Parathyroid adenoma (tissue), 2 donors: ENCODE results near the gene PPM1L.

Experiments
- H2AFZ ChIP-seq: fragments of 300-600 bp; sonication (generic); one replicate; pipeline ENCODE4 v1.7.0; 2017; ENCODE audit warnings: antibody characterized with exemption, mild to moderate bottlenecking
- H3K27ac ChIP-seq: fragments of 300-600 bp; sonication (generic); one replicate; pipeline ENCODE4 v1.7.0; 2017
- H3K27me3 ChIP-seq: fragments of 300-600 bp; sonication (generic); one replicate; pipeline ENCODE4 v1.7.0; 2017; ENCODE audit warnings: low read length; ENCODE audit not compliant: control insufficient read depth, insufficient read depth
- H3K36me3 ChIP-seq: fragments of 300-600 bp; sonication (generic); one replicate; pipeline ENCODE4 v1.7.0; 2017; ENCODE audit warnings: low read length; ENCODE audit not compliant: control insufficient read depth, insufficient read depth
- H3K4me1 ChIP-seq: fragments of 300-600 bp; sonication (generic); one replicate; pipeline ENCODE4 v1.7.0; 2017; ENCODE audit warnings: control low read depth
- H3K4me2 ChIP-seq: fragments of 300-600 bp; sonication (generic); one replicate; pipeline ENCODE4 v1.7.0; 2017; ENCODE audit warnings: low read length
- H3K4me3 ChIP-seq: fragments of 300-600 bp; sonication (generic); one replicate; pipeline ENCODE4 v1.7.0; 2017; ENCODE audit warnings: low read depth, low read length
- H3K79me2 ChIP-seq: fragments of 300-600 bp; sonication (generic); one replicate; pipeline ENCODE4 v1.7.0; 2017; ENCODE audit warnings: control low read depth
- H3K9ac ChIP-seq: fragments of 300-600 bp; sonication (generic); one replicate; pipeline ENCODE4 v1.7.0; 2017; ENCODE audit warnings: mild to moderate bottlenecking
- H3K9me3 ChIP-seq: fragments of 300-600 bp; sonication (generic); one replicate; pipeline ENCODE4 v1.7.0; 2017; ENCODE audit warnings: low read length; ENCODE audit not compliant: control insufficient read depth
- TF ChIP-seq, protein P1 (sequence below): fragments of 300-600 bp; sonication (generic); IDR thresholded peaks from one replicate; pipeline ENCODE4 v1.7.0; 2017; ENCODE audit warnings: antibody characterized with exemption, mild to moderate bottlenecking
- donor health status: primary hyperparathyroidism.

Gene PPM1L

DNA sequence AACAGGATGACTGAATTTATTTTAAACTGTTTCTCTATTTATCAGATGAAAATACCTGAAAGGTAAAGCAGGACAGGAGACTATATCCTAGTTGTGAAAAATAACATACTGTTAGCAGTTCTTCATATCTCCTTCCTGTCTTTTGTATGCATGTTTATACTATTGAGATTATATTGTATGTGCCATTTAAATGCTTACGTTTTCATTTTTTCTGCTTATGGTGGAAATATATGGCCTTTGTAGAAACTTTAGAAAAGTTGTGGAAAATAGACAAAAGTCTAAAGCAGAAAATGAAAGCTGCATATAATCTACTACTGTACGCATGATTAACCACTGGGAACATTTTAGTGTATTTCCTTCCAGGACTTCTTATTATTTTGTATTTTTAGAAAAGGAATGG lies 2.1 kb upstream of the PPM1L start:
- H2AFZ ChIP-seq = peak overlapping the region; percentile 95
- peak overlapping the region; percentile 93 for H3K4me2 ChIP-seq
- H3K27me3 ChIP-seq = no peaks in the 10 kb centered on the region
- peak overlapping the region; percentile 93 for H3K4me3 ChIP-seq
- no peak overlapping the region for H3K9ac ChIP-seq
- TF ChIP-seq, protein P1, sequence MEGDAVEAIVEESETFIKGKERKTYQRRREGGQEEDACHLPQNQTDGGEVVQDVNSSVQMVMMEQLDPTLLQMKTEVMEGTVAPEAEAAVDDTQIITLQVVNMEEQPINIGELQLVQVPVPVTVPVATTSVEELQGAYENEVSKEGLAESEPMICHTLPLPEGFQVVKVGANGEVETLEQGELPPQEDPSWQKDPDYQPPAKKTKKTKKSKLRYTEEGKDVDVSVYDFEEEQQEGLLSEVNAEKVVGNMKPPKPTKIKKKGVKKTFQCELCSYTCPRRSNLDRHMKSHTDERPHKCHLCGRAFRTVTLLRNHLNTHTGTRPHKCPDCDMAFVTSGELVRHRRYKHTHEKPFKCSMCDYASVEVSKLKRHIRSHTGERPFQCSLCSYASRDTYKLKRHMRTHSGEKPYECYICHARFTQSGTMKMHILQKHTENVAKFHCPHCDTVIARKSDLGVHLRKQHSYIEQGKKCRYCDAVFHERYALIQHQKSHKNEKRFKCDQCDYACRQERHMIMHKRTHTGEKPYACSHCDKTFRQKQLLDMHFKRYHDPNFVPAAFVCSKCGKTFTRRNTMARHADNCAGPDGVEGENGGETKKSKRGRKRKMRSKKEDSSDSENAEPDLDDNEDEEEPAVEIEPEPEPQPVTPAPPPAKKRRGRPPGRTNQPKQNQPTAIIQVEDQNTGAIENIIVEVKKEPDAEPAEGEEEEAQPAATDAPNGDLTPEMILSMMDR = no peak
- H3K36me3 ChIP-seq = no peaks in the 10 kb centered on the region
- H3K9me3 ChIP-seq = no peaks in the 10 kb centered on the region
- H3K79me2 ChIP-seq = peaks cover 2% of the 10 kb centered on the region
- H3K27ac ChIP-seq = peak overlapping the region; percentile 89
- H3K4me1 ChIP-seq = peaks cover 12% of the 10 kb centered on the region

DNA sequence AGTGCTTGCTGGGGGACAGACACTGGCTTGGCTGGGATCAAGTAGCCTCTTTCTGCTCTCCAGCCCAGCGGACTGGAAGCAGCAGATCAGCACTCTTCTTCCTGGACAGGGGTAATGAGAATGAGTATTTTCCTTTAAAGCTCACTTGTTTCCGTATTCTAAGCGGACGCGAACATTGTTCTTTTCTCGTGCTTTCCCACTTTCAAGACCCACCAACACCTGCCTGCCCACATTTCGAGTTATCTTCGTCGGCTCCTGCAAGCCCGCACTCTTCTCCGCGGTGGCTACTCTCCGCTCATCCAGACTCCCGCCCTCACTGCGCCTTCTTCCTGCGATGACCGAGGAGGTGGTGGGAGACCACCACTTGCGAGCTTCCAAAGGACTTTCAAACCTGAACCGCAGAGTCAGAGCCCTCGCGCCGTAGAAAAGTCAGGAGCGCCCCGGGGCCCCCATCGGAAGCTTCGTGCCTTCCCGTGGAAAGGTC lies 1.6 kb upstream of the PPM1L start:
- Histone ChIP-seq H3K36me3 (no peaks in the 10 kb centered on the region), H2AFZ (peak overlapping the region; percentile 95), H3K4me3 (peak overlapping the region; percentile 93), H3K9me3 (no peaks in the 10 kb centered on the region), H3K27me3 (no peaks in the 10 kb centered on the region), H3K4me2 (peak overlapping the region; percentile 93), H3K27ac (peak overlapping the region; percentile 89), H3K4me1 (peaks cover 13% of the 10 kb centered on the region), H3K79me2 (peaks cover 5% of the 10 kb centered on the region), H3K9ac (peak overlapping the region; percentile 84)
- TF ChIP-seq, protein P1 = no peak

DNA sequence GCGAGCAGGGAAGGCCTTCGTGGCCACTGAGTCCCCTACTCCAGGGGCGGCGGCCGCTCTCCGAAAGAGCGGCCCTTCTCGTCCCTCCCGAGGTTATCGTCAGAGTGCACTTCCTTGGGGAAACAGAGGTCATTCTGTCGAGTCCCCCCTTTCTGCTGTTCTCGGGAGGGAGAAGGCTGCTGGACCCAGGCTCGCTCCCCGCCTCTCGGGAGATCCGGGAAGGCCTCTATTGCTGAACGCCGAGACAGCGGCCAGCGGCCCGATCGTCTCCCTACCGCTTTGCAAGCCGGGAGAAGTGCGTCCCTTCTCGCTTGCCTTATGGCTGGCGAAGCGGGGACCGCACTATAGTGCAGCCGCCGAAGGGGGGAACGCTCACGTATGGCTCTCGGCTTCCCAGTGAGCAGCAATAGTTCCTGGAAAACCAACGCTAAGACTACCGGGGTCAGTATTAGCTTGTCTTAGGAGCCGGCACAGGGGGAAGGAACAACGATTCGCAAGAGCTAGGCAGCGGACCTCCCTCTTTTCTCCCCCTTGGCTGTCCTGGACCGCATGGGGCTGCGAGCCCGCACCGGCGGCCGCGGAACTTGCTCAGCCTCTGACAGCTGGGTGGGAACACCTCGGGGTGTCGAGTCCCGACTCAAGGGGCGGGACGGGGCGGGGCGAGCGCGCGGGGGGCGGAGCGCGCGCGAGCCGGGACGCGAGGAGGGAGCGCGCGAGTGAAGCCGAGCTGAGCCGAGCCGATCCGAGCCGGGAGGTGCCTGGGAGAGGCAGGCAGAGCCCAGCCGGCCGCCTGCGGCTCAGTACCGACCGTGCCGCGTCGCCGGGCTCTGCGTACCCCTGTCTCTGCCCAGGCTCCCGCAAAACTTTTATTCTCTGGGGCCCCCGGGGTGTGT lies 930 bp upstream of the PPM1L start:
- Histone ChIP-seq H3K9me3 (no peaks in the 10 kb centered on the region), H3K27me3 (no peaks in the 10 kb centered on the region), H3K4me3 (peak overlapping the region; percentile 93), H3K27ac (peak overlapping the region; percentile 89), H3K4me1 (peaks cover 20% of the 10 kb centered on the region), H3K36me3 (no peaks in the 10 kb centered on the region), H3K4me2 (peak overlapping the region; percentile 93), H3K79me2 (peaks cover 10% of the 10 kb centered on the region), H2AFZ (peak overlapping the region; percentile 95), H3K9ac (peak overlapping the region; percentile 95)
- TF ChIP-seq, protein P1 = no peak

DNA sequence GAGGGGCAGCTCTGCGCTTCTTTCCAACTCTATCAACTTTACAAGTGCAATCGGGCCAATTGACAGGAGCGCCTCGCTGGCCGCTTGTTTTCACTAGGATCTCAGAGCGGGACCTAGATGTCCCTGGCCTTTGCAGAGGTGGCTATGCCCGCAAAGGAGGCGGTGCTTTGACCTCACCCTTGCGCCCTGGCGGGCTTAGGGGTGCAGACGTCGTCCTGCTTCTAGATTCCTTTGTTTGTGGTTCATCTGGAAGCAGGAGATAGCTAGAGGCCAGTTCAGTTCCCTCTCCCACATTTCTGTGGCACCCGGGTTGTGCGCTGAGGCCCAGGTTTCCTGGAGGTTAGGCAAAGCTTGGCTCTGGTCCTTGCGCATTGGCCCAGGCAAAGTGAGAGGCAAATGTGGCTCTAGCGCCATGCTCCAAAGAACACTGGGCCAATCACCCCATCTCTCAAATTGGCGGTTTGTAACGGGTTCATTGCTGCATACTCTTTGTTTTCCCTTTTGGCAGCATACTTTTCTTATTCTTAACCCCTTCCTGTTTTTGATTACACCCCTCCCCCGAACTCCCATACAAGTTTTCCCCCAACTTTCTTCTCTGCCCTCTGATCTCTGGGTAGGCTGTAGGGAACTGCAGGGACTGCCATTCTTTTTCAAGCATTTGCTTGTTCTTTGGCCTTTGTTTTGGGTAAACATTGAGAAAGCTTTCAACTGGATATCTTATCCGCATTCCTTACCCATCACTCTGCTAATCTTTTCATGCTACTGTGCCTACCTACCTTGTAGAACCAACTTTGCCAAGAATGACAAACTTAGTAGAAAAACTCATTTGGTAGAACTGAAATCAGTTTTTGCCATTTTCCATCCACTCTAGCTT lies 1.4 kb downstream of the PPM1L start:
- Histone ChIP-seq H3K27ac (peak overlapping the region; percentile 89), H3K36me3 (no peaks in the 10 kb centered on the region), H3K4me2 (peak overlapping the region; percentile 93), H3K9ac (no peak overlapping the region), H3K79me2 (peaks cover 15% of the 10 kb centered on the region), H3K4me1 (peaks cover 22% of the 10 kb centered on the region), H3K27me3 (no peaks in the 10 kb centered on the region), H3K4me3 (peak overlapping the region; percentile 93), H3K9me3 (no peaks in the 10 kb centered on the region), H2AFZ (peak overlapping the region; percentile 95)
- TF ChIP-seq, protein P1 = no peak
